Neural cell (in vitro differentiated cells): Measurements from ENCODE around the gene MAP3K5. TPM values are rescaled to one million over a fixed set of nuclear protein-coding genes. Genes with fewer than 3 reads are reported as not detected.

Experiments
- H2AFZ ChIP-seq: fragments of 200-600, 300-800 bp; sonication (generic), shearing (Covaris generic); 2 replicates; pipeline ENCODE4 v1.6.0; 2014; ENCODE audit warnings: low read depth, mild to moderate bottlenecking, antibody characterized with exemption, low read length, moderate library complexity
- H3F3A ChIP-seq: fragments of 200-600 bp; shearing (Covaris generic); 2 replicates; pipeline ENCODE4 v1.6.1; 2016; ENCODE audit warnings: mild to moderate bottlenecking, moderate library complexity, mixed read lengths, antibody characterized with exemption, low read length; ENCODE audit not compliant: insufficient read depth, poor library complexity, severe bottlenecking
- H3K27ac ChIP-seq: fragments of 200-600, 300-800 bp; sonication (generic), shearing (Covaris generic); 2 replicates; pipeline ENCODE4 v1.5.1; 2014; ENCODE audit warnings: mild to moderate bottlenecking, low read length, moderate library complexity
- H3K27me3 ChIP-seq: fragments of 300-800, 200-600 bp; sonication (generic), shearing (Covaris generic); 2 replicates; pipeline ENCODE4 v1.6.0; 2014; ENCODE audit warnings: mild to moderate bottlenecking, low read depth, low read length, moderate library complexity; ENCODE audit not compliant: insufficient read depth
- H3K36me3 ChIP-seq: fragments of 300-800, 200-600 bp; sonication (generic), shearing (Covaris generic); 2 replicates; pipeline ENCODE4 v1.5.1; 2014; ENCODE audit warnings: mild to moderate bottlenecking, antibody characterized with exemption, low read length, moderate library complexity; ENCODE audit not compliant: insufficient read depth
- H3K4me2 ChIP-seq: fragments of 300-800, 200-600 bp; sonication (generic), shearing (Covaris generic); 2 replicates; pipeline ENCODE4 v1.6.0; 2014; ENCODE audit warnings: mild to moderate bottlenecking, low read length
- H3K4me3 ChIP-seq: fragments of 300-800, 200-600 bp; sonication (generic), shearing (Covaris generic); 2 replicates; pipeline ENCODE4 v1.5.1; 2014; ENCODE audit warnings: mild to moderate bottlenecking, low read length, moderate library complexity
- H3K79me2 ChIP-seq: fragments of 200-600 bp; shearing (Covaris generic); replicated peaks from 2 replicates; pipeline ENCODE4 v1.6.0; 2014; ENCODE audit warnings: mild to moderate bottlenecking, low read length, moderate library complexity; ENCODE audit not compliant: insufficient read depth
- H3K9ac ChIP-seq: fragments of 300-800, 200-600 bp; sonication (generic), shearing (Covaris generic); 2 replicates; pipeline ENCODE4 v1.6.1; 2016; ENCODE audit warnings: mild to moderate bottlenecking, low read length, mixed read lengths
- H3K9me2 ChIP-seq: fragments of 200-600 bp; shearing (Covaris generic); 2 replicates; pipeline ENCODE4 v1.6.1; 2016; ENCODE audit warnings: mild to moderate bottlenecking, low read length, mixed read lengths; ENCODE audit not compliant: insufficient read depth
- H3K9me3 ChIP-seq: fragments of 200-600, 300-800 bp; sonication (generic), shearing (Covaris generic); 2 replicates; pipeline ENCODE4 v1.6.1; 2016; ENCODE audit warnings: mild to moderate bottlenecking, mixed run types, low read length, moderate library complexity, mixed read lengths
- H4K20me1 ChIP-seq: fragments of 200-600 bp; shearing (Covaris generic); 2 replicates; pipeline ENCODE4 v1.6.1; 2016; ENCODE audit warnings: mild to moderate bottlenecking, mixed run types; ENCODE audit not compliant: insufficient read depth
- EP300 ChIP-seq: fragments of 450-650 bp; conservative IDR thresholded peaks from 2 replicates; pipeline ENCODE4 v1.6.1; 2014; ENCODE audit warnings: antibody characterized with exemption, mild to moderate bottlenecking, moderate library complexity; ENCODE audit not compliant: poor library complexity, severe bottlenecking
- EZH2 ChIP-seq: fragments of 200-600, 300-800 bp; shearing (Covaris generic), sonication (generic); IDR thresholded peaks from 2 replicates; pipeline ENCODE4 v1.6.1; 2014; ENCODE audit warnings: antibody characterized with exemption, low read length, borderline replicate concordance, mild to moderate bottlenecking; ENCODE audit not compliant: insufficient read depth, poor library complexity, severe bottlenecking
- MXI1 ChIP-seq: fragments of 450-650 bp; conservative IDR thresholded peaks from 2 replicates; pipeline ENCODE4 v1.6.1; 2014; ENCODE audit warnings: antibody characterized with exemption, mild to moderate bottlenecking; ENCODE audit not compliant: poor library complexity, severe bottlenecking
- POLR2AphosphoS5 ChIP-seq: IDR thresholded peaks from 2 replicates; pipeline ENCODE4 v1.6.1; 2012
- RAD21 ChIP-seq: fragments of 450-650 bp; conservative IDR thresholded peaks from 2 replicates; pipeline ENCODE4 v1.6.1; 2014; ENCODE audit warnings: antibody characterized with exemption, mild to moderate bottlenecking, moderate library complexity
- SMC3 ChIP-seq: fragments of 450-650 bp; conservative IDR thresholded peaks from 2 replicates; pipeline ENCODE4 v1.6.1; 2014; ENCODE audit warnings: antibody characterized with exemption, mild to moderate bottlenecking, moderate library complexity; ENCODE audit not compliant: poor library complexity
- TAF1 ChIP-seq: IDR thresholded peaks from 2 replicates; pipeline ENCODE4 v1.6.1; 2012; ENCODE audit warnings: low read depth
- polyA plus RNA-seq: library from polyadenylated mRNA; depleted of rRNA; stranded (reverse); fragments of >200 nt; gene quantifications from 2 replicates; pipeline ENCODE4 v1.2.3, GENCODE V29; 2014
- TF ChIP-seq, protein P1 (sequence below): fragments of 450-650 bp; IDR thresholded peaks from 2 replicates; pipeline ENCODE4 v1.5.1; 2014; ENCODE audit warnings: antibody characterized with exemption, mild to moderate bottlenecking, moderate library complexity; ENCODE audit not compliant: poor library complexity, severe bottlenecking
- TF ChIP-seq, protein P2 (sequence below): IDR thresholded peaks from 2 replicates; pipeline ENCODE4 v1.6.1; 2012; ENCODE audit warnings: borderline replicate concordance

MAP3K5 gene
- polyA plus RNA-seq, 1 donor from 2014 or later, result 2.0 TPM

DNA sequence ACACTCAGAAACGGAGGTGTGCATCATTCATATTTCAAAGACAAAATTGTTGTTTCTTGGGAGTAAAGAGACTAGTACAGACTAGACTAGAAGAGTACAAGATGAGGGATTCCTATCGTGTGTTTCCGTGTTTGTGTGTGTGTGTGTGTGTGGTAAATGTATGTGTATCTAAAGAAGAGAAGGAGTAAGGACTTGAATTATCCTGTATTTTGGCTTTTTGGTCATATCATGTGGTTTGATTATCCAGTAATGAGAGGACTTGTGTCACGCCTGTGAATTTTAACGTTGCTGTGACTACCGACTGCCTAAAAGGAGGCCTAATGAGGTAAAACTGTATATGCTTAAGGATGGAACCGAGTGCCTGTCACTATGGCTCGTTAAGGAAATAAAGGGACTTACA is 197.6 kb downstream of the MAP3K5 start:
- Histone ChIP-seq H3K9ac (no peak overlapping the region), H3K4me3 (no peak overlapping the region), H2AFZ (no peak overlapping the region), H3K36me3 (no peaks in the 10 kb centered on the region), H3K79me2 (no peaks in the 10 kb centered on the region), H3F3A (no peaks in the 10 kb centered on the region), H3K27ac (no peak overlapping the region), H3K9me3 (no peaks in the 10 kb centered on the region), H3K4me2 (no peak overlapping the region), H4K20me1 (no peaks in the 10 kb centered on the region), H3K27me3 (no peaks in the 10 kb centered on the region), H3K9me2 (no peaks in the 10 kb centered on the region)
- no peak for TF ChIP-seq MXI1
- TF ChIP-seq, protein P1, sequence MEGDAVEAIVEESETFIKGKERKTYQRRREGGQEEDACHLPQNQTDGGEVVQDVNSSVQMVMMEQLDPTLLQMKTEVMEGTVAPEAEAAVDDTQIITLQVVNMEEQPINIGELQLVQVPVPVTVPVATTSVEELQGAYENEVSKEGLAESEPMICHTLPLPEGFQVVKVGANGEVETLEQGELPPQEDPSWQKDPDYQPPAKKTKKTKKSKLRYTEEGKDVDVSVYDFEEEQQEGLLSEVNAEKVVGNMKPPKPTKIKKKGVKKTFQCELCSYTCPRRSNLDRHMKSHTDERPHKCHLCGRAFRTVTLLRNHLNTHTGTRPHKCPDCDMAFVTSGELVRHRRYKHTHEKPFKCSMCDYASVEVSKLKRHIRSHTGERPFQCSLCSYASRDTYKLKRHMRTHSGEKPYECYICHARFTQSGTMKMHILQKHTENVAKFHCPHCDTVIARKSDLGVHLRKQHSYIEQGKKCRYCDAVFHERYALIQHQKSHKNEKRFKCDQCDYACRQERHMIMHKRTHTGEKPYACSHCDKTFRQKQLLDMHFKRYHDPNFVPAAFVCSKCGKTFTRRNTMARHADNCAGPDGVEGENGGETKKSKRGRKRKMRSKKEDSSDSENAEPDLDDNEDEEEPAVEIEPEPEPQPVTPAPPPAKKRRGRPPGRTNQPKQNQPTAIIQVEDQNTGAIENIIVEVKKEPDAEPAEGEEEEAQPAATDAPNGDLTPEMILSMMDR, result no peak
- TF ChIP-seq EP300, result no peak
- no peak for TF ChIP-seq EZH2
- TF ChIP-seq, protein P2, sequence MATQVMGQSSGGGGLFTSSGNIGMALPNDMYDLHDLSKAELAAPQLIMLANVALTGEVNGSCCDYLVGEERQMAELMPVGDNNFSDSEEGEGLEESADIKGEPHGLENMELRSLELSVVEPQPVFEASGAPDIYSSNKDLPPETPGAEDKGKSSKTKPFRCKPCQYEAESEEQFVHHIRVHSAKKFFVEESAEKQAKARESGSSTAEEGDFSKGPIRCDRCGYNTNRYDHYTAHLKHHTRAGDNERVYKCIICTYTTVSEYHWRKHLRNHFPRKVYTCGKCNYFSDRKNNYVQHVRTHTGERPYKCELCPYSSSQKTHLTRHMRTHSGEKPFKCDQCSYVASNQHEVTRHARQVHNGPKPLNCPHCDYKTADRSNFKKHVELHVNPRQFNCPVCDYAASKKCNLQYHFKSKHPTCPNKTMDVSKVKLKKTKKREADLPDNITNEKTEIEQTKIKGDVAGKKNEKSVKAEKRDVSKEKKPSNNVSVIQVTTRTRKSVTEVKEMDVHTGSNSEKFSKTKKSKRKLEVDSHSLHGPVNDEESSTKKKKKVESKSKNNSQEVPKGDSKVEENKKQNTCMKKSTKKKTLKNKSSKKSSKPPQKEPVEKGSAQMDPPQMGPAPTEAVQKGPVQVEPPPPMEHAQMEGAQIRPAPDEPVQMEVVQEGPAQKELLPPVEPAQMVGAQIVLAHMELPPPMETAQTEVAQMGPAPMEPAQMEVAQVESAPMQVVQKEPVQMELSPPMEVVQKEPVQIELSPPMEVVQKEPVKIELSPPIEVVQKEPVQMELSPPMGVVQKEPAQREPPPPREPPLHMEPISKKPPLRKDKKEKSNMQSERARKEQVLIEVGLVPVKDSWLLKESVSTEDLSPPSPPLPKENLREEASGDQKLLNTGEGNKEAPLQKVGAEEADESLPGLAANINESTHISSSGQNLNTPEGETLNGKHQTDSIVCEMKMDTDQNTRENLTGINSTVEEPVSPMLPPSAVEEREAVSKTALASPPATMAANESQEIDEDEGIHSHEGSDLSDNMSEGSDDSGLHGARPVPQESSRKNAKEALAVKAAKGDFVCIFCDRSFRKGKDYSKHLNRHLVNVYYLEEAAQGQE, result no peak
- TF ChIP-seq POLR2AphosphoS5, result no peak
- no peak for TF ChIP-seq SMC3
- TF ChIP-seq RAD21, result no peak
- no peak for TF ChIP-seq TAF1

DNA sequence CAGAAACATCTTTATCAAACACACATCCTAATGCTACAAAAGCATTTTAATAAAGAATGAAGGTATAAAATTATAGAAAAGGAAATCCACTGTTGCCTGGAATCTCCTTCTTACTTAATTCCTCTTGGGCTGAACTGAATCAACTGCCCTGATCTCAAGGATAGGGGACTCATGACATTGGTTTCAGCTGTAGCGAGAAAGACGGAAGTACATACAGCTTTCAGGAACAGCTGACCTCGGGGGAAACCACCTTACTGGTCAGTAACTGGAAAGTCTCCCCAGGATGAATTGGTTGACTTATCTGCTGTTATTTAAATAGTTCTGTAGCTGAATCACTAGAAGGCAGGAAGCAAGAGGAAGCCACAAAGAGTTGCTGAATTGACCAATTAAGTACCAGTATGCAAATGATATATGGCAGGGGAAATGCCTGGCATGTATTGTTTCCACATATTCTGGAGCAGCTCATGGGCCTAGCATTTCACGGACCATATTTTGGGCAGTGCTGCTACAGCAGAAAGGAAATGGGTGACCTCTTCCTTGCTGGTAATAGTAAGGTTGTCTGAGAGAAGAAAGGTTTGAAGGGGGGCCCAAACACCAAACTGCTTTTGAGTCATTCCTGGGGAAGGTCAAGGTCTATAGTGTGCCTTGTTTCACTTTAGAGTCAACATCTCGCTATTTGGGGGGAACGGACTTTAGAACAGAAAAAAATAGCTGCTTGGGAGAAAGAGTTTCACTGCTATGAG is 198.4 kb downstream of the MAP3K5 start:
- Histone ChIP-seq H3K9ac (no peak overlapping the region), H3K36me3 (no peaks in the 10 kb centered on the region), H3F3A (no peaks in the 10 kb centered on the region), H2AFZ (no peak overlapping the region), H3K79me2 (no peaks in the 10 kb centered on the region), H3K4me3 (no peak overlapping the region), H3K9me2 (no peaks in the 10 kb centered on the region), H3K27me3 (no peaks in the 10 kb centered on the region), H3K27ac (no peak overlapping the region), H3K4me2 (no peak overlapping the region), H3K9me3 (no peaks in the 10 kb centered on the region), H4K20me1 (no peaks in the 10 kb centered on the region)
- TF ChIP-seq MXI1 (no peak), EZH2 (no peak), SMC3 (no peak), RAD21 (no peak), TAF1 (no peak), POLR2AphosphoS5 (no peak), EP300 (no peak)
- TF ChIP-seq, protein P2, result no peak
- TF ChIP-seq, protein P1, result no peak
